GM19193 (cell line): ENCODE data around the gene DRD3.

Source experiments
- POLR2A ChIP-seq: IDR thresholded peaks from 4 replicates; pipeline ENCODE4 v1.6.1; 2011; ENCODE audit not compliant: insufficient read depth, insufficient read length; ENCODE audit errors: extremely low read depth

The DRD3 gene

DNA sequence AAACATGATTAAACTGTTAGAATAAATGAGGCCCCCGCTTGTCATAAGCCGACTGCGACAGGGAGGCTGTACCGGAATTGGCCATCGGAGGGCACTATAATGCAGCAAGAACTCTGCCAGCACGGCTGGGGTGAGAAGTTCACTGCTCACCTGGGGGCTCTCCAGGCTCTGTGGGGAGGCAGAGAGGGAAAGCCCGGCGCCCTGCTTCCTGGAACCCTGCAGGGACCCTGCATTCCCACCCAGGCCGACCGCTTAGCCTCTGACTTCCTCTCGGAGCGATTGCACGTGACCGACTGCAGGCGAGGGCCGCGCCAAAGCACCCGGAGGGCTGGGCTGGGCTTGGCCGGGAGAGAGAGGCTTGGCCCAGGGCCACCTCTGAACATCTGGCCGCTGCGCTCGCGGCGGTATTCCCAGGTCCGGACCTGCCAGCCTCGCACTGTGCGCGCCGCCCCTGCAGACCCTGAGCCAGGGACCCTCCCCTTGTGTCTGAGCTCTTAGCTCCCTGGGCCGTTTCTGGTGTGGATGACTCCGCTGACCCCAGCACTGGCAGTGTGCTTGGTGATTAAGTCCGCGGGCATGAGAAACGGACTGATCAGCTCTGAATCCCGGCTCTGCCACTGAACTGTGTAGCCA, 26.2 kb downstream of the DRD3 start:
- no peak for TF ChIP-seq POLR2A

DNA sequence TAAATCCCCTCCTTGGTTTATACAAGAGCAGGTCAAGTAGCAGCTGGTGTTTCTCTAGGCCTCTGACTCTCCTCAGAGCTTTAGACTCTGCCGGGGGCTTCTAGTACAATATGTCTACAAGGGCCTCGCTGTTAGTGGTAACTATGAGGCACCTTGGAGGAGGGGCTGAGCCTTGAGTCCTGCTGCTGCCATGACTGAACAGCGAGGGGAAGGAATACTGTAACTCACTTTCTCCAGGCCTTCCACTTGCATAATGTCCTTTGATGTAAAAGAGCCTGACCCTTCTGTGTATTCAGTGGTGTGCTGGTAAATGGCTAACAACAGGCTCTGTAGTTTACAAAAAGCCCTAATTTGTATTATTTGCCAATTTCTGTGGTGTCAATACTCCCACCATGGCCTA, 27.8 kb downstream of the DRD3 start:
- TF ChIP-seq POLR2A = no peak

DNA sequence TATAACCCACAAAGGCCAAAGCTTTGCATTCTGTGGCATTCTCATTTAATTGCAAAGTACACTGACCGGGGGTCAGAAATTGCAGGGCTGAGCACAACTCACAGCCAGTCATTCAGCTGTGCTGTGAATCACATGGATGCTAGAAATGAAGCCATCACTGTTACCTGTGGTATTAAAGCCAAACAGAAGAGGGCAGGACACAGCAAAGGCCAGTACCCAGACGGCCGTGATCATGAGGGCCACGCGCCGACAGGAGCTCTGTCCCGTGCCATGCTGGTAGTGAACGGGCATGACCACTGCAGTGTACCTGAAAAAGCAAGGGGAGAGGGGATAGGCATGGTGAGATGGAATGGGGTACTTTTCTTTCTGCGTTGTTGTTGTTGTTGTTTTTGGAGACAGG, 31.6 kb downstream of the DRD3 start:
- TF ChIP-seq POLR2A = no peak

DNA sequence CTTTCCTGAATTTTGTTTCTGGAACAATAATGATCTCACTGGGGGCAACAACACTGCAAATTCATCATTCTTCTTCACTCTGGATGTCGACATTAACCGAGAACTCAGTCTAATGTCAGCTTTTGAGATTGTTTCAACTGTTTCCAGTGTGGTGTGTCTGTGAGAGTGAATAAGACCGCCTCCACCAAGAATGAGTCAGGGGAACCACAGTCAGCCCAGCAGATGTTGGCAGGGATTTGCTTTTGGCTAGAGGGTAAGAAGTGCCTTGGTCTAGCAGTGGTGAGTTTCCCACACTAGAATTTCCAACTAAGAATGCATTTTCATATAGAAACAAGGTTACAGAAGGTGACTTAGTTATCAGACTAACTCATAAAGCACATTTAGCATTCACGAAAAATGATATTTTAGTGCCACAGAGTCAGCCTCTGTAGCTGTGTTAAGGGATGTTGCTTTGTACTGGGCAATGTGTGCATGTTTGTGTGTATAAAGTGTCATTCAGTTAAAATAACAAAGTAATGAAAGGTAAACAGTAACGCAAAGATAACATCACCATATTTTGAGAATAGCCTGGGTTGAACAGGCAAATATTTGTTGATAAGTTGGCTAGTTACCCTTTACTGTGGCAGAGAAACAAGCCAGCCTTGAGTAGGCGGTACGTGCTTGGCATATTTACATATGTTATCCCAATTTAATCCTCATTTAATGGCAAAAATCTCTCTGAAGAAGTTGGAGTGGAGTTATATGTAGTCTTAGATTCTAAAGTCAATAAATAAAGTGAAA, 33.8 kb downstream of the DRD3 start:
- no peak for TF ChIP-seq POLR2A

DNA sequence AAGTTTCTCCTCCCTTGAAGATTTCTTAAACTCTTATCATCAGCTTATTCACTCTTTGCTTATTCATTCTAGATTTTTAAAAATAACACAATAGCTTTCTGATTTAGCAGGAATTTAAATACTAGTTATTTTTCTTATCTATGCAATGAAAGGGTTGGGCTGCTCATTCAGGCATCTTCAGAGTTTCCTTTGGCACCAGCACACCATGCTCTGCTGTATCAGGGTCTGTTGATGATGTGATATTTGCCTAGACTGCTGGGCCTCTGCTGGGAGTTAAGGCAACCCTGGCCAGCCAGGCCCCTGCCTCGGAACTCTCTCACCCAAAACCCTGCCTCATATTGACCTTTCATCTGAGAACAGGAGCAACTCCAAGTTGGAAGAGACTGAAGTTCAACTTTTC, 35.0 kb downstream of the DRD3 start:
- no peak for TF ChIP-seq POLR2A

DNA sequence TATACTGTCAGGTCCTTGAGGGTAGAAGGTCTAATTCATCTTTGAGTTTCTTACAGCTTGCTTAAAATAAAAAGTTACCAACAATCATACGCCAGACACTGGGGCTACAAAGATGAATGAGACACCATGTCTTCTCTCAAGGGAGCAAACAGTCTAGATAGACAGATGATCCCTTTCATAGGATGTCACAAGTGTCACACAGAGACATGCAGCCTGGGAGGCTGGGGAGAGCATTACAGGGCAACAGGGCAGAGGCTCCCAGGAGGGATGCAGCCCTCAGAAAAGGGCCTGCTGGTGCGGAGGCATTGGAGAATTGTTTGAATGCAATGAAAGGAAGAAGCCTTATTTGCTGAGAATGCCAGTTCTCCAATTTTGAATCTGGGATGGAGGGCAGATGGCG, 39.0 kb downstream of the DRD3 start:
- no peak for TF ChIP-seq POLR2A

DNA sequence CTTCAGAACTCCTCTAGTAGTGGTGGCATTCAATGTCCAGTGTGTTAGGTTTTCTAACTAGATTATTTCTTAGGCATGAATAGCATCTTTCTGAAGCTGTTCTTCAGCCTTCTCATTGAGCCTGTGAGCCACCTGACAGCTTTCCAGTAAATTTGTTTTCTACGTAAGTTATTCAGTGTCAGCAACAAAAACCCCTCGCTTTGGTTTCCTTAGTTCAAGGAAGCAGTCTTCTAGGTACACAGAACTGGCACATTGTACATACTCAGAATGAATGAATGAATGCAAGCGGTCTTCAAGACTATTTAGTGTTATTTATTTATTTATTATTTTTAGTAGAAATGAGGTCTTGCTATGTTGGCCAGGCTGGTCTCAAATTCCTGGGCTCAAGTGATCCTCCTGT, 44.9 kb downstream of the DRD3 start:
- no peak for TF ChIP-seq POLR2A

DNA sequence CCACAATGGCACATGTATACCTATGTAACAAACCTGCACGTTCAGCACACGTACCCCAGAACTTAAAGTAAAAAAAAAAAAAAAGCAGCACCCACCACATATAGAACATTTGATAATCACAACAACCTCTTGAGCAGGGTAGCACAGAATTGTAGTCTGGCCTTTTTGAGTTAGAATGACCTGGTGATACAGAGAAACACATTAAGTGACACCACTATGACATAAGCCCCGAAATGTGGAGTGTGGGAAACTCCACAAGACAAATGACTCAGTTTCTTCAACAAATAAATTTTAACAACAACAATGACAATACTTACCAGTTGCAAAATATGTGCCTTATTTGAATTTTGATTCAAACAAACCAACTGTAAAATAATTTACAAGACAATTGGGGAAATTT, 46.4 kb downstream of the DRD3 start:
- TF ChIP-seq POLR2A = no peak

DNA sequence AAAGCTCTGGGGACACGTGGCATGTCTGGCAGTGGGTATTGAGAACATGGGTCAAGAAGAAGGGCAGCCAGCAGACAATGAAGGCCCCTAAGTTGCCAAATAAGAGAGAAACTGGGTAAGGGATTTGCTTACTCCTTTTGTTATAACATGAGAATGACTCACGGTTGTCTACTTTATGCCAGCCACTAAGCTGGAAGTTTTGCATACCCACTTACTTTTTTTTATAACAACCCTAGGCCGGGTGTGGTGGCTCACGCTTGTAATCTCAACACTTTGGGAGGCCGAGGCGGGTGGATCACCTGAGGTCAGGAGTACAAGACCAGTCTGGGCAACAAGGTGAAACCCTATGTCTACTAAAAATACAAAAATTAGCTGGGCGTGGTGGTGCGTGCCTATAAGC, 50.0 kb downstream of the DRD3 start:
- TF ChIP-seq POLR2A = no peak

DNA sequence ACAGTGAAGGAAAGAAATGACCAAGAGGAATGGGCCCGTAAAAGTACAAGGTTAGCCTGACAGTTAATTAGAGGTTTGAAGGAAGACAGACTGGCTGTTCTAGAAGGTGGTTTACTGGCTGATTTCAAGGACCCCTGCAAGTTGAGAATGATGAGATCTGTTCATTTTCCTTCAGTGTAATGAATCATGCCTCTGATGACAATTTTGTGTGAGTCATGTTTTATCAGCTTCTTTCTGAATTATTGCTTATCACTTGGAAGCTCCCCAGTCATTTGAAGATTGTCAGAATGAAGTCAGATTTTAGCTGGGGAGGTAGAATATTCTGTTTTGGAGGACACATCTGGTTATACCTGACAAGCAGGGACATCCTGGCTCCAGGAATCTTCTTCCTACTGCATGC, 50.6 kb downstream of the DRD3 start:
- no peak for TF ChIP-seq POLR2A

DNA sequence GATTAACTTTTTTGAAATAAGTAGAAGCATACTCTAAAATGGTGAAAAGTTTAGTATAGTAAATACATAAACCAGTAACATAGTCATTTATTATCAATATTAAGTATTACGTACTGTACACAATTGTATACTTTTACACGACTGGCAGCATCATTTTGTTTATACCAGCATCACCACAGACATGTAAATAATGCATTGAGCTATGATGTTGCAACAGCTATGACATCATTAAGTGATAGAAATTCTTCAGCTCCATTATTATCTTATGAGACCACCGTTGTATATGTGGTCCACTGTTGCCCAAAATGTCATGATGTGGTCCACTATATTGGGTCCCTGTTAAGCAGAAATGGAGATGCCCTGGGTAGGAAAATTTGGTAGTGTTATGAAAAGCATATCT, 51.3 kb downstream of the DRD3 start:
- TF ChIP-seq POLR2A = no peak

DNA sequence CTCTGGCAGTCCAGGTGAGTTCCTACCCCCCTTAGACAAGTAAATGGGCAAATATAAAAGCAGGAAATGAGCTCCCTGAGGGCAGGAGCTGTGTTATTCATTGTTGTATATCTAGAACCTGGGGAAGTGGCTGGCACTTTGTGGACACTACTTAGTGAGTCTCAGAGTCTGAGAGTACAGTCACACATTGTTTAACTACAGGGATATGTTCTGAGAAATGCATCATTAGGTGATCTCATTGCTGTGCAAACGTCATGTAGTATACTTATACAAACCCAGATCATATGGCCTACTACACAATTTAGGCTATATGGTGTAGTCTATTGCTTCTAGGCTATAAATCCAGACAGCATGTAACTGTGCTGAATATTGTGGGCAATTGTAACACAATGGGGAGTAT, 52.4 kb downstream of the DRD3 start:
- TF ChIP-seq POLR2A = no peak

DNA sequence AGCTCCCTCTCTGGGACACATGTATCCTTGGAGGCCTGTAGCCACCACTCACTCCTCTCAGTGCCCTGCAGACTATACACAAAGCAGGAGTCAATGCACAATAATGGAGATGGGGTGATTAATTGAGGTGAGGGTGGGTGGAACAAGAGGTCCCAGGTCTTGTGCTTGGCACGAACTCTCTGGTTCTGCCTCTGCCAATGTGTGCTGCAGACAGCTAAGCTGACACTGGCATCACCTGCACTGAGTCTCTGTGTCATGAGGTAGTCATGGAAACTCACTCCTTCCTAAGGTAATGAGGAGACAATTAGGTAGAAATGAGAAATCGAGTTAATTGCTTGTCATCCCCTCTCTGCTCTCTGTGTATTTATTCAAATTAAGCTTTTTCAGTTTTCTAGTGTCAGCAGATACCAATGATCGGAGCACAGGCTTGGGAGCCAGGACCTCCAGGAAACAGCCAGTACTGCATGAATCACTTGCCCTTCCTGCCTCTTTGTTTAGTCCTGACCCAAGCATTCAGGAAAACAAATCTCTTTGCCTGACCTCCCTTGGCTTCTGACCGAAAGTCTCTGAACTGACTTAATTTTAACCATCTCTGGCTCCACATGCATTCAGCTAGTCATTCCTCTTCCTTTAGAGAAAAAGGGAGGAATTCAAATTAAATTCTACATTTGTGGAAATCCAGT, 56.7 kb downstream of the DRD3 start:
- no peak for TF ChIP-seq POLR2A

DNA sequence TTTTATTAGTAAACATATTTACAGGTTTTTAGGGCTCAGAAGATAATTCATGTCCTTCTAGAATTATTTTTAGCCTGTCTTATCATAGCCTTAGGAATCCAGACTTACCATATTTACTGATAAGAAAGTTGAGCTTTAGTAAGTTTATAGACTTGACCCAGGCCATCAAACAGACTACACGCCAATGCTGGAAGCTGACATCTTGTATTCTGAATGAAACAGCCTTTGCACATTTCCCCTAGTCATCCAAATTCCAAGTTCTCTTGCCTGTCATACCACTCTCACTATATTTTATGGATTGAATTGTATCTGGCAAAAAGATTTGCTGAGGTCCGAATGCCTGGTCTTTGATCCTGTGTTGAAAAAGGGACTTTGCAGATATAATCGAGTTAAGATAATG, 58.6 kb downstream of the DRD3 start:
- TF ChIP-seq POLR2A = no peak

DNA sequence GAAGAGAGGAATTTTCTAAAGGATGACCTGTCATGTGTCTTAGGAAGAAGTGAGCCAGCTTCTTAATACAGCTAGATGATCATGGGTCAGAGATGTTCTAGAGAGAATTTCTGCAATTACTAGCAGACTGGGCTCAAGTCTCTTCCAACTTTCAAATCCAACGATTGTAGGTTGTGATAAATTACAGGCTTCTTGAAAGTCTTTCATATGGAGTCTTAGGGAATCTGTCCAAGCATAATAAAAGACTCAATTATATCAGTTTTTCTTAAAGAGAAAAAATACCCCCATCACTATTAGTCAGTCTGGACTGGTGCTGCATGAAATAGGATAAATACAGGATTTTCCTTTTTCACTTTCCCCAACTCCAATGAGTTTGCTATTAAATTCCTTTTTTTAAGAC, 59.1 kb downstream of the DRD3 start:
- TF ChIP-seq POLR2A = no peak

DNA sequence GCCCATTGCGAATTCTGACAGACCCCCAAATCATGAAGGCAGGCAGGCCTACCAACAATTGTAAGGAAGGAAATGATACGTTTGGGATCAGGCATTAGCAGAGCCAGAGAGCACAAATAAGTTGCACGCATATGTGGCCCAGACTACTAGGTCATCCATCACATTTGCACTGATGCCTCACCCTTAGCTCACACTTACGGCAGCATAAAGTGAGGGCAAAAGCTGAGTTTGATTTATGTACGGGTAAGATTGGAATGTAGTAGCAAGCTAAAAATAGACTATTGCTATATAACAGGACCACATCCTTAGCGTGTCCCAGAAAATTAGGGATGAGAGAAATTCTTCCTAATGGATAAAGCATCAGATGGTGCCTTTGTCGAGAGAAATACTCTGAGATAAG, 63.7 kb downstream of the DRD3 start:
- TF ChIP-seq POLR2A = no peak
